Jurkat, Clone E6-1 (cell line): ENCODE measurements around the gene CCDC170.

Source experiments
- DNase-seq: peaks from one replicate; pipeline ENCODE4 v3.0.0-alpha.2; 2011; ENCODE audit warnings: low read depth, low spot score
- H3K4me3 ChIP-seq: 2 replicates; pipeline ENCODE4 v1.5.1; 2011; ENCODE audit warnings: mild to moderate bottlenecking, low read length, control low read depth, moderate library complexity

Gene CCDC170

GRCh38 chr6:151592449-151593159, 98.8 kb downstream of the CCDC170 start:
- no peak overlapping the region for H3K4me3 ChIP-seq
- no peak for DNase-seq

- DNase-seq, result no peak
- H3K4me3 ChIP-seq, result no peak overlapping the region
Observed at GRCh38 chr6:151609146-151609902, 115.5 kb downstream of the CCDC170 start.

DNA sequence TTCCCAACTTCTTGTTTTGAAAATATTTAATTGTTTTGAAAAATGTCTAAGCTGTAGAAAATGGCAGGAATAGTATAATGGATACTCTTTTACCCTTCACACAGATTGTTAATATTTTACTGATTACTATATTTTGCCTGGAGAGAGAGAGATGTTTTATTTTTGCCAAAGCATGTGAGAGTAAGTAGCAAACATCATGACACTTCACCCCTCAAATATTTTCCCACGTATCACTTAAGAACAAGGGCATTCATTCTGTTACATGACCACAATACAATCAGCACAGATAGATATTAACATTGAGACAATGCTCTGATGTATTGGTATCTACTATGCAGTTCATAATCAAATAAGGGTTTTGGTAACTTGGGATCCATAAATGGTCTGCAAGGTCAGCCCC, 116.5 kb downstream of the CCDC170 start:
- DNase-seq, result no peak
- H3K4me3 ChIP-seq, result no peak overlapping the region

DNA sequence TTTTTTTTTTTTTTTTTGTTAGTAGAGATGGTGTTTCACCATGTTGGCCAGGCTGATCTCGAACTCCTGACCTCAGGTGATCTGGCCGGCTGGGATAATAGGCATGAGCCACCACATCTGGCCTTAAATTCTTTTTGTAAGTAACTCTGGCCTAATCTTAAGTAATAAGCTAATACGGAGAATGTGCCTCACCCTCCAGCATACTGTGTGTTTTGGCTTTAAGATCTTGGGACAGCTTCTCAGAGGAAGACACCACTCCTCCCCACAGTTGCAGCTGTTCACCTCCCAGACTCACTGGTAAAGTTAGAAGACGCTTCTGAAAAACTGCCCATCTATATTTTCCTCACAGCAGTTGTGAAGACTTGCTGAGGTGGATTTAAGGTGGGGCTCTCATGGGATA, 120.8 kb downstream of the CCDC170 start:
- DNase-seq, result no peak
- H3K4me3 ChIP-seq, result no peak overlapping the region

DNA sequence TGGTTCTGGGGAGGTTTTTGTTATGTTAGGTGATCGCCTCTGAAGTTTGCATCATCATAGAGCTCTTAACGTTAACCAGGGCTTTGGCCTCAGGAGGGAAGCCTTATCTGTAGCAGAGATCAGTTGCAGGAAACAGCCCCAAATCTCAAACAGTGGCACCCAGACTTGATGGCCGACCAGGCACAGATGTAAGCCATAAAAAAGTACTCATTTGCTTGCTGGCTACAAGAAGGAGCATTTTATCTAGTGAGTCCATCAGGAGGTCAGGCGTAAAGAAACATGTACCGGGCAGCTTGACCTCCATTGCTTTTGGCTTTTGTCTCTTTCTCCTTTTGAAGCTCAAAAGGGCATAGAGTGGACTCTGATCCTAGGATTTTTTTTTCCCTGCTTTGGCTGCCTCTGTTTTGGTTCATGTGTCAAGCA, 122.3 kb downstream of the CCDC170 start:
- no peak for DNase-seq
- no peak overlapping the region for H3K4me3 ChIP-seq

GRCh38 chr6:151616600-151616999, 122.8 kb downstream of the CCDC170 start:
- no peak overlapping the region for H3K4me3 ChIP-seq
- DNase-seq, result no peak

- H3K4me3 ChIP-seq, result no peak overlapping the region
- DNase-seq, result no peak
Observed at GRCh38 chr6:151617539-151617938, 123.7 kb downstream of the CCDC170 start.

DNA sequence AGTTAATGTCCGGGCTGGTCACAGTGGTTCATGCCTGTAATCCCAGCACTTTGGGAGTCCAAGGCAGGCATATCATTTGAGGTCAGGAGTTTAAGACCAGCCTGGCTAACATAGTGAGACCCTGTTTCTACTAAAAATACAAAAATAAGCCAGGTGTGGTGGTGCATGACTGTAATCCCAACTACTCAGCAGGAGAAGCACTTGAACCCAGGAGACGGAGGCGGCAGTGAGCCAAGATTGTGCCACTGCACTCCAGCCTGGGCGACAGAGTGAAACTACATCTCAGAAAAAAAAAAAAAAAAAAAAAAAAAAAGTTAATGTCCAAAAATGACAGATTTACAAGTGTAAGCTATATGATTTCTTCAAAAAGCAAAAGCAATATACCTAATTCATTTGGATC, 124.9 kb downstream of the CCDC170 start:
- H3K4me3 ChIP-seq, result no peak overlapping the region
- no peak for DNase-seq

DNA sequence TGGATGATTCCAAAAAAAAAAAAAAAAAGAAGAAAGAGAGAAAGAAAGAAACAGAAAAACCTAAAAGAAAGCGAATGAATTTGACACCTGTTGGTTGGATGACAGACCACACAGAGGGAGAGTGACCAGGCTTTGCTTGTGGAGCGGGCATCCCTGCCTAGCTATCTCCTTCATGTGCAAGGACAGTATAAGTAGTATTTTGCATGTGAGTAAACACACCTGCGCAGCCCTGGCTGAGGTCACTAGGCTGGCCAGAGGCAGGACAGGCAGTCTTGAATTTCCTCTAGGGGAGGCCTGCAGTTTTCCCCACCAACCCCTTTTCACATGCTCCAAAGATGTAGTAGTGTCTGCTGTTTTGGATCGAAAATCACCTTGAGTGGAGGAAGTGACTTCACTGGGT, 126.4 kb downstream of the CCDC170 start:
- DNase-seq, result no peak

DNA sequence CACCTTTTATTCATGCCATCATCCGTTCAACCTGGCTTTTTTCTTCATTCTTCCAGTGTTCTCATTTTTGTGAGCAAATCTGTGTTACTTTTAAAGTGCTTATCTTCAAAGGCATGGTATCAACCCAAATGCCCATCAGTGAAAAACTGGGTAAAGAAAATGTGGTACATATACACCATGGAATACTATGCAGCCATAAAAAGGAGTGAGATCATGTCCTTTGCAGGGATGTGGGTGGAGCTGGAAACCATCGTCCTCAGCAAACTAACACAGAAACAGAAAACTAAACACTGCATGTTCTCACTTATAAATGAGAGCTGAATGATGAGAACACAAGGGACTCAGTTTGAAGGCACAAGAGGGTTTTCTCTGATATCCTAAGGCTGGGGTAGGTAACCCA, 130.3 kb downstream of the CCDC170 start:
- DNase-seq, result no peak
- no peak overlapping the region for H3K4me3 ChIP-seq

More for the DNA sequence above, 126.4 kb downstream of the CCDC170 start:
- H3K4me3 ChIP-seq, result no peak overlapping the region

- no peak overlapping the region for H3K4me3 ChIP-seq
- no peak for DNase-seq
Observed at GRCh38 chr6:151624481-151624880, 130.7 kb downstream of the CCDC170 start.

DNA sequence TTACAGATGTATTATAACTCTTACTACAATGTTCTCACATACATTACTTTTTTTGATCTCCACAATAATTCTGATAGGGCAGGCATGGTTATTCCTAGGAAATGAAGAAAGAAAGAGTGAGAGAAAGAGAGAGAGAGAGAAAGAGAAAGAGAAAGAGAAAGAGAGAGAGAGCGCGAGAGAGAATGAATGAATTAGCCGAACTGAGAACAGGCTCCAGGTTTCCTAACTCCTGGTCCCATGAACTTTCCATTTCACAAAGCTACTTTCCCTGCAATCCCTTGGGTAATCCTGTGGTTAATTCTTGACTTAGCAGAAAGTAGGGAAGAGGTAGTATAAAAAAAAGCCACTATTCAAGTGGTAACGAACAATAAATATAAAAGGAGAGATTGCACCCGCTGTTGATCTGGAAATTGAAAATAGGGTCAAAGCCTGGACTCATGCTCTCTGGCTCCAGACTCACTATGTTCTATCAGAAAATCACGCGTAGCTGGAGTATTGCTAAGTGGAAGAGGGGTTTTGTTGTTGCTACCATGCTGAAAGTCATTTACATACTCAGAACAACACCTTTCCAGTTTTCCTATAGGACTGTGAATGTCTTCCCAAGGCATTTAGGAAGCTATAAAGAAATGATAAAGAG, 131.2 kb downstream of the CCDC170 start:
- DNase-seq, result no peak
- H3K4me3 ChIP-seq, result no peak overlapping the region

GRCh38 chr6:151627689-151628444, 134.1 kb downstream of the CCDC170 start:
- DNase-seq, result no peak

GRCh38 chr6:151629791-151630190, 136.0 kb downstream of the CCDC170 start:
- H3K4me3 ChIP-seq, result no peak overlapping the region
- DNase-seq, result no peak

More at GRCh38 chr6:151627689-151628444, 134.1 kb downstream of the CCDC170 start:
- no peak overlapping the region for H3K4me3 ChIP-seq

DNA sequence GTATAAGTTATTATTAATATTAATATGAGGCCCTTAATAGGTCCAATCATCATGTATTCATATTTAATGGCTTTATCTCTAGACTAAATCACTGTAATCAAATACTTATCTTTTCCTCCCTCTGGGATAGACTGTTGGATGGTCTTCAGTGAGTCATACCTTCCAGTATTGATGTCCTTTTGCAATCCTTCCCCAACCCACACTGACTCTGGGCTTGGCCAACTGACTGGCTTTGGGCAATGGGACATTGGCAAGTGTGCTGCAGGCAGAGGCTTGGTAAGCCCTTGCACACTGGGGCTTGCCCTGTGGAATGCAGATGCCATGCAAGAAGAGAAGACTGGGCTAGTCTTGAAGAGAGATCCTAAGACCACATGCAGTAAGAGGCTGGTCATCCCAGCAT, 136.6 kb downstream of the CCDC170 start:
- no peak for DNase-seq
- H3K4me3 ChIP-seq, result no peak overlapping the region

DNA sequence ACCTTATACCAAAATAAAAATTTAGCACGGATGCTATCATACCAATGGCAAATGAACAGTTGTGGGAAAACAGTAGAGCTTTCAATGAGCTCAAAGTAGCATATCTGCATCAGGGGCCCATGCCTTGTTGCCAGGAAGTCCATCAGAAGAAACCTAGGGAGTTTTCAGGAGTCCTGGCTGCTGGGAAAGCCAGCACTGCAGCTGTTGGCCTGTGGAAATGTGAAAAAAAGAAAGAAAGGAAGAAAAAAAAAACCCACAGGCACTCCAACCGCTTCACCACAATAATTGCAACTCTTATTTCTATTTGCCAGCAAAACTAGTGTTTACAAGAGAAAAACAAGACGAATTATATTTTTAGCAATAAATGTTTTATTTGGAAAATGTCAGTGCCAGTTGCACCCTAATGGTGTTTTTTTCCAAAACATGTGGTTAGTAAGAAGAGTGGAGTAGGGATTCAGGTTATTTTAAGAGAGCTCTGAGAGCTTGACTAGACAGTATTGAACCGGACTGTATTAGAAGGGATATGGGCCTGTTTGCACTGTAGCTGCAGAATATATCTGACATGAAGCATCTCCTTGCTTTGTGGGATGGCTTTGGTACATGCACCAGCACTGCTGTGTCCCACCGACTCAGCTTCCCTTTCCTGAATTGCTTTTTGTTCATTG, 137.3 kb downstream of the CCDC170 start:
- no peak overlapping the region for H3K4me3 ChIP-seq
- no peak for DNase-seq

DNA sequence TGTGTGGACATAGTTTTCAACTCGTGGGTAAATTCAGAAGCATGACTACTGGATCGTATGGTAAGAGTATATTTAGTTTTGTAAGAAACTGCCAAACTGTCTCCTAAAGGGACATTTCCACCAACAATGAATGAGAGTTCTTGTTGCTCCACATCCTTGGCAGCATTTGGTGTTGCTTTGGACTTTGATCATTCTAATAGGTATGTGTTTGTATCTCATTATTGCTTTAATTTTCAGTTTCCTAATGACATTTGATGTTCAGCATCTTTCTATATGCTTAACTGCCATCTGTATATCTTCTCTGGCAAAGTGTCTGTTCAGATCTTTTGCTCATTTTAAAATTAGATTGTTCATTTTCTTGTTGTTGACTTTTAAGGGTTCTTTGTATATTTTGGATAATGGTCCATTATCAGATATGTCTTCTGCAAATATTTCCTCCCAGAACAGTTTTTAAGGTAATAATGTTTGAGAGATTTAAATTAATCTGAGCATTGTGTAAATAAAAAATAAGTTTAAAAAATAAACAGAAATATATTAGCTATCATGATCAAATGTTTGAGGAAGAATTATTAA, 138.7 kb downstream of the CCDC170 start:
- no peak for DNase-seq
- H3K4me3 ChIP-seq, result no peak overlapping the region

GRCh38 chr6:151633526-151634335, 139.9 kb downstream of the CCDC170 start:
- DNase-seq, result no peak
- H3K4me3 ChIP-seq, result no peak overlapping the region
